Ishikawa (cell line): ENCODE measurements around the gene SARDH.
A peak's percentile ranks its signal among the peaks of the same experiment; 100 is the strongest.

ENCODE experiments used
- CEBPB ChIP-seq: IDR thresholded peaks from 2 replicates; pipeline ENCODE4 v1.6.1; 2012
- CREB1 ChIP-seq: IDR thresholded peaks from 2 replicates; pipeline ENCODE4 v1.6.1; 2012; ENCODE audit warnings: low read depth
- EGR1 ChIP-seq: IDR thresholded peaks from 2 replicates; pipeline ENCODE4 v1.6.1; 2012
- EP300 ChIP-seq: IDR thresholded peaks from 2 replicates; pipeline ENCODE4 v1.6.1; 2012; ENCODE audit warnings: borderline replicate concordance
- FOXM1 ChIP-seq: IDR thresholded peaks from 2 replicates; pipeline ENCODE4 v1.6.1; 2012; ENCODE audit warnings: low read depth, borderline replicate concordance
- NFIC ChIP-seq: IDR thresholded peaks from 2 replicates; pipeline ENCODE4 v1.6.1; 2012
- RAD21 ChIP-seq: IDR thresholded peaks from 2 replicates; pipeline ENCODE4 v1.6.1; 2012; ENCODE audit warnings: low read depth
- TAF1 ChIP-seq: IDR thresholded peaks from 2 replicates; pipeline ENCODE4 v1.6.1; 2012; ENCODE audit warnings: low read depth, mild to moderate bottlenecking
- TCF12 ChIP-seq: IDR thresholded peaks from 2 replicates; pipeline ENCODE4 v1.6.1; 2012; ENCODE audit warnings: low read depth
- TEAD4 ChIP-seq: IDR thresholded peaks from 2 replicates; pipeline ENCODE4 v1.6.1; 2012
- YY1 ChIP-seq: IDR thresholded peaks from 2 replicates; pipeline ENCODE4 v1.6.1; 2012; ENCODE audit warnings: low read depth
- ZBTB7A ChIP-seq: IDR thresholded peaks from 2 replicates; pipeline ENCODE4 v1.6.1; 2012; ENCODE audit warnings: low read depth
- TF ChIP-seq, protein P1 (sequence below): IDR thresholded peaks from 2 replicates; pipeline ENCODE4 v1.6.1; 2012
- TF ChIP-seq, protein P2 (sequence below): IDR thresholded peaks from 2 replicates; pipeline ENCODE4 v1.6.1; 2012
- TF ChIP-seq, protein P3 (sequence below): IDR thresholded peaks from 2 replicates; pipeline ENCODE4 v1.6.1; 2012; ENCODE audit warnings: low read depth, mild to moderate bottlenecking

Gene SARDH

DNA sequence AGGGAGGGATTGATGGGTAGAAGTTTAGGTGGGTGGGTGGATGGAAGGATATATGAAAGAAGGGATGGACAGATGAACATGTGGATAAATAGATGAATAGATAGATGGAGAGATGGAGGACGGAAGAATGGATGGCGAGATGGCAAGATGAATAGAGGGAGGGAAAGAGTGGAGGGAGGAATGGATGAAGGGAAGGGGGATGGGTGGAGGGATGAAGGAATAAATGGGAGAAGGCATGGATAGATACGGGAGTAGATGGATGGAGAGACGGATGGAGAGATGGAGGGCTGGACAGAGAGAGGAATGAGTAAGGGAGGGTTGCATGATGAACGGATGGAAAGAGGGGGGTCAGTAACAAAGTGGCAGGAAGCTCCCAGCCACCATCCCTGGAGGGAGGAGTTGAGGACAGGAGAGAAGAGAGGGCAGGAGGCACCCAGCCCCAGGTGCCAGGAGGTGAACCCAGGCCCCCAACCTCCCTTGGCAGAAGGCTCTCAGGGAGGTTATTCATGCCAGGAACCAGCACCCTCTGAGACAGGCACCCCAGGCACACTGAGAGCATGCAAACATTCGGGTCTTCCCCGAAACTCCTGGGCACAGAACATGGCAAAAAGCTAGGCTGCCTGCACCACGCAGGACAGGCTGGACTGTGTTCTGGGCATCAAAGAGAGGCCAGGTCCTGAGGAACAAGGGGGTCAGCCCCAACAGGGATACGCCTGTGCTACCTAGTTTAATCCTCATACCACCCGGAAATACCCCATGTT is 9.1 kb downstream of the SARDH start:
- no peak for TF ChIP-seq ZBTB7A
- TF ChIP-seq CEBPB = no peak
- TF ChIP-seq, protein P1, sequence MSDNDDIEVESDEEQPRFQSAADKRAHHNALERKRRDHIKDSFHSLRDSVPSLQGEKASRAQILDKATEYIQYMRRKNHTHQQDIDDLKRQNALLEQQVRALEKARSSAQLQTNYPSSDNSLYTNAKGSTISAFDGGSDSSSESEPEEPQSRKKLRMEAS = no peak
- TF ChIP-seq NFIC = no peak
- TF ChIP-seq YY1 = no peak
- TF ChIP-seq, protein P2, sequence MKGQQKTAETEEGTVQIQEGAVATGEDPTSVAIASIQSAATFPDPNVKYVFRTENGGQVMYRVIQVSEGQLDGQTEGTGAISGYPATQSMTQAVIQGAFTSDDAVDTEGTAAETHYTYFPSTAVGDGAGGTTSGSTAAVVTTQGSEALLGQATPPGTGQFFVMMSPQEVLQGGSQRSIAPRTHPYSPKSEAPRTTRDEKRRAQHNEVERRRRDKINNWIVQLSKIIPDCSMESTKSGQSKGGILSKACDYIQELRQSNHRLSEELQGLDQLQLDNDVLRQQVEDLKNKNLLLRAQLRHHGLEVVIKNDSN = no peak
- no peak for TF ChIP-seq CREB1
- no peak for TF ChIP-seq EP300
- no peak for TF ChIP-seq EGR1
- no peak for TF ChIP-seq TCF12
- no peak for TF ChIP-seq RAD21
- no peak for TF ChIP-seq FOXM1
- no peak for TF ChIP-seq TEAD4
- TF ChIP-seq TAF1 = no peak
- TF ChIP-seq, protein P3, sequence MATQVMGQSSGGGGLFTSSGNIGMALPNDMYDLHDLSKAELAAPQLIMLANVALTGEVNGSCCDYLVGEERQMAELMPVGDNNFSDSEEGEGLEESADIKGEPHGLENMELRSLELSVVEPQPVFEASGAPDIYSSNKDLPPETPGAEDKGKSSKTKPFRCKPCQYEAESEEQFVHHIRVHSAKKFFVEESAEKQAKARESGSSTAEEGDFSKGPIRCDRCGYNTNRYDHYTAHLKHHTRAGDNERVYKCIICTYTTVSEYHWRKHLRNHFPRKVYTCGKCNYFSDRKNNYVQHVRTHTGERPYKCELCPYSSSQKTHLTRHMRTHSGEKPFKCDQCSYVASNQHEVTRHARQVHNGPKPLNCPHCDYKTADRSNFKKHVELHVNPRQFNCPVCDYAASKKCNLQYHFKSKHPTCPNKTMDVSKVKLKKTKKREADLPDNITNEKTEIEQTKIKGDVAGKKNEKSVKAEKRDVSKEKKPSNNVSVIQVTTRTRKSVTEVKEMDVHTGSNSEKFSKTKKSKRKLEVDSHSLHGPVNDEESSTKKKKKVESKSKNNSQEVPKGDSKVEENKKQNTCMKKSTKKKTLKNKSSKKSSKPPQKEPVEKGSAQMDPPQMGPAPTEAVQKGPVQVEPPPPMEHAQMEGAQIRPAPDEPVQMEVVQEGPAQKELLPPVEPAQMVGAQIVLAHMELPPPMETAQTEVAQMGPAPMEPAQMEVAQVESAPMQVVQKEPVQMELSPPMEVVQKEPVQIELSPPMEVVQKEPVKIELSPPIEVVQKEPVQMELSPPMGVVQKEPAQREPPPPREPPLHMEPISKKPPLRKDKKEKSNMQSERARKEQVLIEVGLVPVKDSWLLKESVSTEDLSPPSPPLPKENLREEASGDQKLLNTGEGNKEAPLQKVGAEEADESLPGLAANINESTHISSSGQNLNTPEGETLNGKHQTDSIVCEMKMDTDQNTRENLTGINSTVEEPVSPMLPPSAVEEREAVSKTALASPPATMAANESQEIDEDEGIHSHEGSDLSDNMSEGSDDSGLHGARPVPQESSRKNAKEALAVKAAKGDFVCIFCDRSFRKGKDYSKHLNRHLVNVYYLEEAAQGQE = no peak

DNA sequence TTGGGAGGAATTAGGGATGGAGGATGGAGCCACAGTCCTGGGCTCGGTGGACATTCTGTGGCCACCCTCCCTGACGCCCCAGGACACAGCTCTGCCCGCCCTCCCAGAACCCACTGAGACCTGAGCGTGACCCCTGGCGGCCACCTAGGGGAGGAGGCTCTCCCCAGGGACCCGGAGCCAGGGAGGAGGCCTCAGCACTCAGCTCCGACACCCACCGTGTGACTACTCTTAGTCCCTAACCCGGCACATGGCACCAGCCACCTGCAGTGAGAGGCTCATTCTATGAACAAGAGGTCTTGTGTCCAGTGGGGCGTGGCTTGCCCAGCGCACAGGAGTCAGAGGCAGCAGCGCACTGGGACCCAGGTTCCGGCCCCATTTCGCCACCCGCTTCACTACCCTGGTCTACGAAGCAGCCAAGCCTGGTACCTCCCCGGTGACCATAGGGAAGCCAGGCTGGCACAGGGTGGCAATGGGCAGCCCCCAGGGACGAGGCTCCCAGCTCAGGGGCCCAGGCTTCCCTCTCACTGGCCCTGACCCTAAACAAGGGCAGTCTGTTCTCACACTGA is 10.2 kb downstream of the SARDH start:
- TF ChIP-seq TCF12 (no peak), CREB1 (no peak), TAF1 (no peak), FOXM1 (no peak), RAD21 (no peak), EP300 (no peak), EGR1 (no peak)
- TF ChIP-seq, protein P3 = no peak

DNA sequence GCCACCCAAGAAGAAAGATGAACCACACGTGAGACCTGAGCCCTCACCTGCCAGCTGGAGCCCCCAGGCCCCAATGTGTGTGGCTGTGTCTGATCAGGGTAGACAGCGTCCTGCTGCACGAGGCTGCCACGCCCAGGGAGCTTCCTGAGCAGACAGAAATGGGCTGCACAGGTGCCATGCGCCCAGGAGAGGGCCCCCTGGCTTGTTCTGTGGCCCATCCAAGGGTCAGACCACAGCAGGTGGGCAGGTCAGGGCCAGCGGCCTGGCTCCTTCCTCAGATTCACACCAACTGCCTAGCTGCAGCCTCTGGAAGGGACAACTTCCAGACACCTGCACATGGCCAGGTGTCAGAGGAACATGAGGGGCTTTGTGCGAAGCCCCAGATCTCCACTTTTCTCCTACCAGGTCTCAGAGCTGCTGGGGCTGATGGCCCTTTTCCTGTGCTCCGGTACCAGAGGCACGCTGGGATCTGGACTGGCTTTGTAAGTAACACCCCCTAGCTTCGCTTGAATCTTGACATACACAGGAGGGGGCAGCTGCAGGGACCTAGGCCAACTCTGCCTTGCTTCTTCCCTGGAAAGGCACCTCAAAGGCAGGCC is 10.8 kb downstream of the SARDH start:
- TF ChIP-seq TEAD4 (no peak), RAD21 (peak; percentile 5; the same call in 1 of the 2 replicates)

DNA sequence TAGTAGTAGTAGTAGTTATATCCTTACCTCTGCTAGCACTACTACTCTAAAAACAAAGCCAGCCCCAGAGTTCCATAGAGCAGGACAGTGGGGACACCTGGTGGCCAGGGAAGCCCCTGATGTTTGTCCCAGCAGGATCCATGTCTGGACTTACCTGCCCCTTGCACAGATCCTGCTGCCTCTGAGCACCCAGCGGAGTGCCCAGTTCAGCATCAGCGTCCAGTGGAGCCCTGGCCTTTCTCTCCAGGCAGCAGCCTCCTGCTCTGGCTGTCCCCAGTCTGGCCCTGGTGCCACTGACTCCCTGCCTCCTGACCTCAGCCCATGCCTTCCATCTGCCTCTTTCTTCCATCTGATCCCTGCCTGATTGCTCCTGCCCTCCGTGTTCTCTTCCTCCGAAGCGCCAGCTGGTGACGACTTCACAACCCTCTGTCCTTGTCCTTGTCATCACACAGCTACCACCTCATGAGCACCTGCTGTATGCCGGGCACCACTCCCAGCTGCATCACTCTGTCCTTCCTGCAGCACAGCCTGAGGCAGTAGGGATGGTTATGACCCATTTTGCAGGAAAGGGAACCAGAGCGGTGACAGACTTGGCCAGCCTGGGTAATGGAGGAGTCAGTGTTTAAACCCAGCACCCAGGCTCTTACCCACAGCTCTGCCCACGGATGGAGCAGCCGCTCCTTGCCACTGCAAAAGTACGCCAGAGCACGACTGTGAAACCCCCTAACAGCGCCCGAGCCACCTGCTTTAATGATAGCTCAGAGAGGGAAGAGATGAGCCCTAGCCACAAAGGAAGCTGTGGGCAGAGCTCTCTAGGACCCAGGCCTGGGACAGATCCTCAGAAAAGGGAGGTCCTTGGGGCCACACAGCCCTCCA is 11.5 kb downstream of the SARDH start:
- TF ChIP-seq RAD21 = peak; percentile 85
- TF ChIP-seq, protein P1 = no peak
- TF ChIP-seq, protein P2 = no peak

DNA sequence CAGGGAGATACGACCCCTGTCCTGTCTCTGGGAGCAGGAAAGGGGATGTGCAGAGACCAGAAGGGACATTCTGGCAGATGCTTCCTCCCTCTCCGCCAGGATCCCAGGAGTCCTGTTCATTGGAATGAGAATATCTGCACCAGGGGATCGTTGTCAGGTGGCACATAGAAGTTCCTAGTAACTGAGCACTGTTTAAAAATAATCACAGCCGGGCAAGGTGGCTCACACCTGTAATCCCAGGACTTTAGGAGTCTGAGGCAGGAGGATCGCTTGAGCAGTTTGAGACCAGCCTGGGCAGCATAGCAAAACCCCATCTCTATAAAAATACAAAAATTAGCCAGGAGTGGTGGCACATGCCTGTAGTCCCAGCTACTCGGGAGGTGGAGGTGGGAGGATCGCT is 12.3 kb downstream of the SARDH start:
- no peak for TF ChIP-seq RAD21
- TF ChIP-seq, protein P1 = no peak
- TF ChIP-seq, protein P2 = no peak
- no peak for TF ChIP-seq EP300
- no peak for TF ChIP-seq CEBPB
- TF ChIP-seq ZBTB7A = no peak
- TF ChIP-seq TAF1 = no peak
- TF ChIP-seq, protein P3 = no peak
- TF ChIP-seq FOXM1 = no peak
- no peak for TF ChIP-seq YY1
- no peak for TF ChIP-seq CREB1
- TF ChIP-seq NFIC = no peak
- no peak for TF ChIP-seq TEAD4
- TF ChIP-seq TCF12 = no peak
- no peak for TF ChIP-seq EGR1
